Spleen (tissue), 11 donors: ENCODE measurements around the gene TRMT2A. TPM values are rescaled to one million over a fixed set of nuclear protein-coding genes. Genes with fewer than 3 reads are reported as not detected.

Source experiments
- DNase-seq: peaks from one replicate; pipeline ENCODE4 v3.0.0-alpha.2; 2020
- H3K27ac ChIP-seq, 8 donors: fragments of 200-600 bp; sonication (generic) in 7 of 8; 1 replicate in 4 of 8; 2 replicates in 4 of 8; pipeline versions ENCODE4 v1.5.0 to v1.8.0; 2016 to 2021; ENCODE audit warnings: inconsistent platforms in 4 of 8, mild to moderate bottlenecking in 4 of 8, moderate library complexity in 1 of 8
- H3K27me3 ChIP-seq, 7 donors: fragments of 200-600 bp; sonication (generic) in 6 of 7; replicated peaks in 1 of 7; 1 replicate in 4 of 7; 2 replicates in 3 of 7; pipeline versions ENCODE4 v1.5.0 to v1.8.0; 2016 to 2021; ENCODE audit warnings: inconsistent platforms in 3 of 7, mild to moderate bottlenecking in 1 of 7
- H3K36me3 ChIP-seq, 6 donors: fragments of 200-600 bp; sonication (generic) in 5 of 6; 1 replicate in 4 of 6; 2 replicates in 2 of 6; pipeline versions ENCODE4 v1.5.0 to v1.8.0; 2016 to 2021; ENCODE audit warnings: inconsistent platforms in 2 of 6
- H3K4me1 ChIP-seq, 6 donors: fragments of 200-600 bp; sonication (generic) in 5 of 6; 1 replicate in 3 of 6; 2 replicates in 3 of 6; pipeline versions ENCODE4 v1.5.0 to v1.8.0; 2016 to 2021; ENCODE audit warnings: inconsistent platforms in 3 of 6
- H3K4me3 ChIP-seq, 8 donors: fragments of 200-600 bp; sonication (generic) in 7 of 8; 1 replicate in 4 of 8; 2 replicates in 4 of 8; pipeline versions ENCODE4 v1.5.0 to v1.8.0; 2016 to 2021; ENCODE audit warnings: inconsistent platforms in 4 of 8, mild to moderate bottlenecking in 4 of 8, moderate library complexity in 2 of 8
- H3K9me3 ChIP-seq, 8 donors: fragments of 200-600 bp; sonication (generic) in 7 of 8; 1 replicate in 4 of 8; 2 replicates in 4 of 8; pipeline versions ENCODE4 v1.5.0 to v1.8.0; 2016 to 2021; ENCODE audit warnings: inconsistent platforms in 4 of 8
- POLR2A ChIP-seq, 3 donors: fragments of 450-650 bp; IDR thresholded peaks; one replicate each; pipeline ENCODE4 v1.5.1; 2017; ENCODE audit warnings: antibody characterized with exemption in 3 of 3, mild to moderate bottlenecking in 1 of 3
- POLR2AphosphoS5 ChIP-seq, 3 donors: sonication (generic); formaldehyde crosslinking; IDR thresholded peaks; one replicate each; pipeline ENCODE4 v1.5.1; 2017; ENCODE audit warnings: antibody characterized with exemption in 3 of 3
- WGBS, 5 donors: extraction: QIAGEN DNeasy Blood & Tissue Kit in 3 of 5; methylation state at CpG; one replicate each; pipeline versions ENCODE4 v1.1.5 to v1.1.7; 2013 to 2018; 5-methylcytosine and 5-hydroxymethylcytosine counted together
- intact Hi-C: fragments of 100-400 bp; cut with DNase I; formaldehyde crosslinking; loops from one replicate; pipeline ENCODE4 v1.15.0; 2023; ENCODE audit warnings: low total_unique reads
- polyA plus RNA-seq, 3 donors: library from polyadenylated mRNA; stranded (reverse); fragments of 200-250 nt; gene quantifications; one replicate each; pipeline ENCODE4 v1.2.1, GENCODE V29; 2013
- total RNA-seq, 7 donors: library from RNA; depleted of rRNA in 3 of 7; stranded (reverse); fragments of >200 nt in 3 of 7; fragmentation: NEBNext Ultra II Directional in 4 of 7; extraction: Animal tissue kit (Norgen Biotek cat#: 25700) in 4 of 7; gene quantifications; one replicate each; pipeline versions ENCODE4 v1.1.0 to v1.2.1, GENCODE V29; 2016 to 2021
- TF ChIP-seq, protein P1 (sequence below), 11 experiments: fragments of 200-600 bp in 7 of 11; fragments of 450-650 bp in 4 of 11; sonication (generic) in 4 of 11; IDR thresholded peaks in 8 of 11; conservative IDR thresholded peaks in 3 of 11; 1 replicate in 7 of 11; 2 replicates in 4 of 11; pipeline versions ENCODE4 v1.4.0 to v1.8.0; 2016 to 2021; ENCODE audit warnings: antibody characterized with exemption in 11 of 11, inconsistent platforms in 4 of 11, mild to moderate bottlenecking in 1 of 11
- donor health status: healthy with polysubstance abuse.
- donor health status: DM: no; HTN: no; CAD: no; lungs with moderate emphysema.
- donor health status: DM: no; HTN: no; CAD: no.
- donor health status: Bipolar disorder and iron deficiency.
- donor health status: healthy.
- donor health status: DM: no; HTN: no; CAD: no.
- donor health status: DM: yes; HTN: yes; CAD: no.

Gene TRMT2A
- total and polyA plus RNA-seq, 10 donors: 70.4 to 142 (median 79.5) TPM

DNA sequence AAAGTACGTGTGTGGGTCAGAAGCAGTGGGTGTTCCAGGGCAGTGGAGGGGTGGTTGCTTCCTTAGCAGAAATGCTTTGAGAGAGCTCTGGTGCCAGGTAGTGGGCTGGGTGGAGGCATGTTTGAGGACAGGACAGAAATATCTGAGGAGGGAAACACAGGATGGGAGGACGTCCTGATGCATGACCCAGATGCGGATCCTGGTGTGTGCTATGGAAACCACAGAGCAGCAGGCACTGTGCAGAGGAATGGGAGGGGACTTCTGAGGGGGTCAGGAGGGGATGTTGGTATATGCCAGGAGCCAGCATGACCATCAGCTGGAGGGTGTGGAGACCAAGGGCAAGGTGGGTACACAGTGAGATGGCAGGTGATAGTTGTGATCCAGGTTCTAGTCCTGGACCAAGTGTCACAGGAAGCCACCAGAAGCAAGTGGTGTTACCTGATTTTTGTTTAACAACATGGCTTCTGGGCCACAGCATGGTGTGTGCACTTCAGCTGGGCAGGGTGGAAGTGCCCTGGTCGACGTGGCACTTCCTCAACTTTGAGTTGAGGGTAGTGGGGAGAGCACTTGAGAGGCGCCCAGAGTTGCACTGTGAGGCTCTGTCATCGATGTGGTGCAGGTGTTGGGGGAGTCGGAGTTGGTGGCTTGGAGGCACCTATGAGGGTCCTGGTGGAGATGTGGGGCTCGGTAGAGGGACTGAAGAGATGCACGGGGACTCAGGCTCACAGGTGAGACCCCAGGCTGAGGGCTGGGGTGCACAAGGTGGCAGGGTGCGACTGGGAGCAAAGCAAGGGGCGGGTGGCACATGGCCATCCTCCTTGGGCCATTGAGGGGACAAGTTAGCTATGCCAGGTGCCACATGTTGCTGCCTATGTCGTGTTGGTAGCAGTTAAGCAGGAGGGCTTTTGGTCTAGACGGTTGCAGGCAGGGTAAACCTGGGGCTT is 29.4 kb downstream of the TRMT2A start:
- peaks cover 4 to 75% (median 48%) of the 10 kb centered on the region in 6 donors for H3K4me1 ChIP-seq
- H3K27me3 ChIP-seq: no peaks in the 10 kb centered on the region
- peak; percentile 54 for DNase-seq
- 83 to 89% (median 86%) methylated on average over 14 of the region's 14 CpGs for WGBS, 5 donors
- H3K27ac ChIP-seq: peak overlapping the region in 1 of 8 donors; percentile 56
- H3K9me3 ChIP-seq: no peaks in the 10 kb centered on the region
- no peak overlapping the region for H3K4me3 ChIP-seq
- H3K36me3 ChIP-seq: peaks cover 5 to 76% (median 68%) of the 10 kb centered on the region in 6 donors
- no peak for TF ChIP-seq POLR2AphosphoS5 (IDR thresholded peaks at IDR 0.05)
- TF ChIP-seq POLR2A (IDR thresholded peaks at IDR 0.05): no peak
- TF ChIP-seq, protein P1, sequence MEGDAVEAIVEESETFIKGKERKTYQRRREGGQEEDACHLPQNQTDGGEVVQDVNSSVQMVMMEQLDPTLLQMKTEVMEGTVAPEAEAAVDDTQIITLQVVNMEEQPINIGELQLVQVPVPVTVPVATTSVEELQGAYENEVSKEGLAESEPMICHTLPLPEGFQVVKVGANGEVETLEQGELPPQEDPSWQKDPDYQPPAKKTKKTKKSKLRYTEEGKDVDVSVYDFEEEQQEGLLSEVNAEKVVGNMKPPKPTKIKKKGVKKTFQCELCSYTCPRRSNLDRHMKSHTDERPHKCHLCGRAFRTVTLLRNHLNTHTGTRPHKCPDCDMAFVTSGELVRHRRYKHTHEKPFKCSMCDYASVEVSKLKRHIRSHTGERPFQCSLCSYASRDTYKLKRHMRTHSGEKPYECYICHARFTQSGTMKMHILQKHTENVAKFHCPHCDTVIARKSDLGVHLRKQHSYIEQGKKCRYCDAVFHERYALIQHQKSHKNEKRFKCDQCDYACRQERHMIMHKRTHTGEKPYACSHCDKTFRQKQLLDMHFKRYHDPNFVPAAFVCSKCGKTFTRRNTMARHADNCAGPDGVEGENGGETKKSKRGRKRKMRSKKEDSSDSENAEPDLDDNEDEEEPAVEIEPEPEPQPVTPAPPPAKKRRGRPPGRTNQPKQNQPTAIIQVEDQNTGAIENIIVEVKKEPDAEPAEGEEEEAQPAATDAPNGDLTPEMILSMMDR (IDR thresholded peaks at IDR 0.05 in 8 of 11, conservative IDR thresholded peaks at IDR 0.05 in 3 of 11): no peak
- intact Hi-C loops: no loop called here

DNA sequence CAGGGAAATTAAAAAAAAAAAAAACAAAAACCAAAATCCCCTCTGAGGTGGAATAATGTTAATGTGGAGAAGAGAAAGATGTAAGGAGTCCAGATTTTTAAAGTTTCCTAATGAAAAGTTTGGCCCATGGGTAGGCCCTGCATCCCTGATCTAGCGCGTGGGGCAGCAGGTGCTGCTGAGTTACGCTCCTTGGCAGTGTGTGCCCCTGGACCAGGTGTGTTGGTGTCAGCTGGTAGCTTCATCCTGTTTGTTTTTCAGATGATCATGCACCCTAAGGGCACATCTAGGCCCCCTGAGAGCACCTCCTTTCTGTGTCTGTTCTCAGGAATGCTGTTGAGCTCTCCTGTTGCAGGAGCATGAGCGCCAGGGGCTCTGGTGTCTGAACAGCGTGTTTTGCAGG is 30.3 kb downstream of the TRMT2A start:
- no peak for DNase-seq
- intact Hi-C loops: no loop called here
- Histone ChIP-seq H3K27me3 (no peaks in the 10 kb centered on the region), H3K9me3 (no peaks in the 10 kb centered on the region), H3K36me3 (peaks cover 5 to 67% (median 60%) of the 10 kb centered on the region in 6 donors), H3K4me1 (peaks cover 8 to 75% (median 49%) of the 10 kb centered on the region in 6 donors), H3K4me3 (no peak overlapping the region), H3K27ac (peak overlapping the region in 1 of 8 donors; percentile 56)
- no peak for TF ChIP-seq POLR2AphosphoS5 (IDR thresholded peaks at IDR 0.05)
- TF ChIP-seq POLR2A (IDR thresholded peaks at IDR 0.05): no peak
- TF ChIP-seq, protein P1 (IDR thresholded peaks at IDR 0.05 in 8 of 11, conservative IDR thresholded peaks at IDR 0.05 in 3 of 11): no peak
- 91 to 98% (median 96%) methylated on average over 5 of the region's 5 CpGs for WGBS, 5 donors

DNA sequence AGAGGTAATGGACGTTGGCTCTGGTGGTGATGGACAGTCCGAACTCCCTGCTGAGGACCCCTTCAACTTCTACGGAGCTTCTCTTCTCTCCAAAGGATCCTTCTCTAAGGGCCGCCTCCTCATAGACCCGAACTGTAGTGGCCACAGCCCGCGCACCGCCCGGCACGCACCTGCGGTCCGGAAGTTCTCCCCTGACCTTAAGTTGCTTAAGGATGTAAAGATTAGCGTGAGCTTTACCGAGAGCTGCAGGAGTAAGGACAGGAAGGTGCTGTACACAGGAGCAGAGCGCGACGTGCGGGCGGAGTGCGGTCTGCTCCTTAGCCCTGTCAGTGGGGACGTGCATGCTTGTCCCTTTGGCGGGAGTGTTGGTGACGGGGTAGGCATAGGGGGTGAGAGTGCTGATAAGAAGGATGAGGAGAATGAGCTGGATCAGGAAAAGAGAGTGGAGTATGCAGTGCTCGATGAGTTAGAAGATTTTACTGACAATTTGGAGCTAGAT is 30.9 kb downstream of the TRMT2A start:
- Histone ChIP-seq H3K9me3 (no peaks in the 10 kb centered on the region), H3K4me1 (peaks cover 14 to 75% (median 49%) of the 10 kb centered on the region in 6 donors), H3K27ac (no peak overlapping the region), H3K27me3 (no peaks in the 10 kb centered on the region), H3K4me3 (no peak overlapping the region), H3K36me3 (peaks cover 5 to 61% (median 54%) of the 10 kb centered on the region in 6 donors)
- WGBS, 5 donors: 92 to 95% (median 93%) methylated on average over 21 to 24 of the region's 24 CpGs
- TF ChIP-seq POLR2A (IDR thresholded peaks at IDR 0.05) (no peak), POLR2AphosphoS5 (IDR thresholded peaks at IDR 0.05) (peak in 1 of 3 donors; percentile 44)
- TF ChIP-seq, protein P1 (IDR thresholded peaks at IDR 0.05 in 8 of 11, conservative IDR thresholded peaks at IDR 0.05 in 3 of 11): no peak
- peak; percentile 33 for DNase-seq
- intact Hi-C loops: no loop called here

DNA sequence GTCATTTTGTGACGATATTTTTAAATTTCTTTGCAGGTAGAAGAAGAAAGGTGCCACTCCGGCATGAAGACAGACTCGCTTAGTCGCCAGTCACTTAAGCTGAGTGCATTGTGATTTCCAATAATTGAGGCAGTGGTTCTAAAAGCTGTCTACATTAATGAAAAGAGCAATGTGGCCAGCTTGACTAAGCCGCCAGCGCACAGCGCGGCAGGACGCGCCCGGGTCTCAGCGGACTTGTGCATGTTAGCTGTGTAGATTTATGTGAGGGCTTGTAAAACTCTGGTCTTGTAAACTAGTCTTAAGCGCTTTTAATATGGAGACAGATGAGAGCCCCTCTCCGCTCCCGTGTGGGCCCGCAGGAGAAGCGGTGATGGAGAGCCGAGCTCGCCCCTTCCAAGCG is 31.4 kb downstream of the TRMT2A start:
- Histone ChIP-seq H3K9me3 (no peaks in the 10 kb centered on the region), H3K36me3 (peaks cover 5 to 56% (median 49%) of the 10 kb centered on the region in 6 donors), H3K27ac (no peak overlapping the region), H3K4me3 (no peak overlapping the region), H3K27me3 (no peaks in the 10 kb centered on the region), H3K4me1 (peaks cover 18 to 75% (median 49%) of the 10 kb centered on the region in 6 donors)
- intact Hi-C loops: no loop called here
- WGBS, 5 donors: 95 to 98% (median 95%) methylated on average over 20 of the region's 20 CpGs
- TF ChIP-seq POLR2A (IDR thresholded peaks at IDR 0.05) (no peak), POLR2AphosphoS5 (IDR thresholded peaks at IDR 0.05) (no peak)
- TF ChIP-seq, protein P1 (IDR thresholded peaks at IDR 0.05 in 8 of 11, conservative IDR thresholded peaks at IDR 0.05 in 3 of 11): no peak
- peak; percentile 62 for DNase-seq
